Measurements from ENCODE around the gene KRTAP8-1.

DNA sequence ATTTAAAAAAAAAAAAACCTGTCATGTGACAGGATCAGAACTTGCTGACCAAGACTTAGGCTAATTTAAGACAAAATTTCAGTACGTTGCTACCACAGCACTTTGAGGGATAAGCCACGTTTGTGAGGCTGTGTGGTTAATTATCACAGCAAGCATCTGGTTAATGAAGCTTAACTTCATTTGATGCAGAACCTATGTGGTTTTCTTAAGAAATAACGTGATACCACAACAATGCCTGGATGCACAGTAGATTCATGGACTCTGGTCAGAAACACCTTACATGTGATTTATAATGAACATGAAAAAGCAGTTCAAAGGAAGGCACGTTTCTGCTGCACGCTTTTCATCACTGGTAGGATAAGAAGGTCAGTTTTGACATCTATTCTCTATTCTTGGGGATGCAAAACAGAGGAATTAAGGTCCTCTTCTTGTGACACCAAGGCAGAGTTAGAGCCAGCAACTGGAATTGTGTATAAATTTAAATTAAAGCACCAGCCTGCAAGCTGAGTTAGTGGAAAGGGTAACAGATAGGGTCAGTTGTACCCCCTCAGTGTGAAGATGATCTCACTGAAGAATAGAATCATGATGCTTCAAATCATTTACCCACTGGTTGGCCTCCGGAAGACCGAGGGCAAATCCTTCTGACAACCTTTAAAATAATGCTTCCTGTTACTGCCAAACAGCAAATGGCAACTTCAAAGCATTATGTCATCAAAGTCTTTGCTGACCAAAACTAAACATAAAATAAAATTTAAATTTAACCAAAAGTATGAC lies 6.0 kb upstream of the KRTAP8-1 start:
- TF ChIP-seq RAD21 (IDR thresholded peaks at IDR 0.05; ENCODE audit: low read depth) (no peak), EP300 (IDR thresholded peaks at IDR 0.05; ENCODE audit: borderline replicate concordance) (no peak), CREB1 (IDR thresholded peaks at IDR 0.05; ENCODE audit: low read depth) (no peak), FOXM1 (IDR thresholded peaks at IDR 0.05; ENCODE audit: borderline replicate concordance, low read depth) (no peak), TAF1 (IDR thresholded peaks at IDR 0.05; ENCODE audit: low read depth) (no peak), YY1 (IDR thresholded peaks at IDR 0.05; ENCODE audit: low read depth) (no peak), CEBPB (IDR thresholded peaks at IDR 0.05) (no peak), TCF12 (IDR thresholded peaks at IDR 0.05; ENCODE audit: low read depth) (no peak)
- TF ChIP-seq, protein P1, sequence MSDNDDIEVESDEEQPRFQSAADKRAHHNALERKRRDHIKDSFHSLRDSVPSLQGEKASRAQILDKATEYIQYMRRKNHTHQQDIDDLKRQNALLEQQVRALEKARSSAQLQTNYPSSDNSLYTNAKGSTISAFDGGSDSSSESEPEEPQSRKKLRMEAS (IDR thresholded peaks at IDR 0.05) = no peak
- TF ChIP-seq, protein P2, sequence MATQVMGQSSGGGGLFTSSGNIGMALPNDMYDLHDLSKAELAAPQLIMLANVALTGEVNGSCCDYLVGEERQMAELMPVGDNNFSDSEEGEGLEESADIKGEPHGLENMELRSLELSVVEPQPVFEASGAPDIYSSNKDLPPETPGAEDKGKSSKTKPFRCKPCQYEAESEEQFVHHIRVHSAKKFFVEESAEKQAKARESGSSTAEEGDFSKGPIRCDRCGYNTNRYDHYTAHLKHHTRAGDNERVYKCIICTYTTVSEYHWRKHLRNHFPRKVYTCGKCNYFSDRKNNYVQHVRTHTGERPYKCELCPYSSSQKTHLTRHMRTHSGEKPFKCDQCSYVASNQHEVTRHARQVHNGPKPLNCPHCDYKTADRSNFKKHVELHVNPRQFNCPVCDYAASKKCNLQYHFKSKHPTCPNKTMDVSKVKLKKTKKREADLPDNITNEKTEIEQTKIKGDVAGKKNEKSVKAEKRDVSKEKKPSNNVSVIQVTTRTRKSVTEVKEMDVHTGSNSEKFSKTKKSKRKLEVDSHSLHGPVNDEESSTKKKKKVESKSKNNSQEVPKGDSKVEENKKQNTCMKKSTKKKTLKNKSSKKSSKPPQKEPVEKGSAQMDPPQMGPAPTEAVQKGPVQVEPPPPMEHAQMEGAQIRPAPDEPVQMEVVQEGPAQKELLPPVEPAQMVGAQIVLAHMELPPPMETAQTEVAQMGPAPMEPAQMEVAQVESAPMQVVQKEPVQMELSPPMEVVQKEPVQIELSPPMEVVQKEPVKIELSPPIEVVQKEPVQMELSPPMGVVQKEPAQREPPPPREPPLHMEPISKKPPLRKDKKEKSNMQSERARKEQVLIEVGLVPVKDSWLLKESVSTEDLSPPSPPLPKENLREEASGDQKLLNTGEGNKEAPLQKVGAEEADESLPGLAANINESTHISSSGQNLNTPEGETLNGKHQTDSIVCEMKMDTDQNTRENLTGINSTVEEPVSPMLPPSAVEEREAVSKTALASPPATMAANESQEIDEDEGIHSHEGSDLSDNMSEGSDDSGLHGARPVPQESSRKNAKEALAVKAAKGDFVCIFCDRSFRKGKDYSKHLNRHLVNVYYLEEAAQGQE (IDR thresholded peaks at IDR 0.05; ENCODE audit: low read depth) = no peak

Data from Ishikawa (cell line).